ENCODE measurements around the gene MRPL9. TPM values are rescaled to one million over a fixed set of nuclear protein-coding genes. Genes with fewer than 3 reads are reported as not detected.

The MRPL9 gene
- total and polyA plus RNA-seq, 4 donors, result 59.1 to 91.3 (median 86.5) TPM

GRCh38 chr1:151723726-151724370, 39.4 kb downstream of the MRPL9 start:
- Histone ChIP-seq H3K27me3 (ENCODE audit: control insufficient read depth, insufficient read depth, low read length) (peaks cover 12% of the 10 kb centered on the region), H3K4me3 (ENCODE audit: low read depth, low read length) (no peak overlapping the region), H3K36me3 (ENCODE audit: control insufficient read depth, insufficient read depth, low read length) (no peaks in the 10 kb centered on the region), H3K9me3 (ENCODE audit: control insufficient read depth, insufficient read depth, low read length) (no peaks in the 10 kb centered on the region), H3K4me1 (ENCODE audit: control insufficient read depth, insufficient read depth, low read length) (peaks cover 18% of the 10 kb centered on the region), H3K27ac (ENCODE audit: low read depth, low read length) (no peak overlapping the region)
- DNase-seq (ENCODE audit: low read depth in 4 of 6, low spot score in 6 of 6), result no peak
- no CpG with 5 or more reads among the region's 3 CpGs for WGBS (ENCODE audit: insufficient coverage)

GRCh38 chr1:151721788-151722510, 41.3 kb downstream of the MRPL9 start:
- no peaks in the 10 kb centered on the region for H3K9me3 ChIP-seq (ENCODE audit: control insufficient read depth, insufficient read depth, low read length)
- no peaks in the 10 kb centered on the region for H3K36me3 ChIP-seq (ENCODE audit: control insufficient read depth, insufficient read depth, low read length)
- H3K27me3 ChIP-seq (ENCODE audit: control insufficient read depth, insufficient read depth, low read length), result peaks cover 18% of the 10 kb centered on the region
- peak overlapping the region; percentile 44 for H3K4me3 ChIP-seq (ENCODE audit: low read depth, low read length)
- H3K4me1 ChIP-seq (ENCODE audit: control insufficient read depth, insufficient read depth, low read length), result peaks cover 27% of the 10 kb centered on the region
- no peak overlapping the region for H3K27ac ChIP-seq (ENCODE audit: low read depth, low read length)
- 13% methylated on average over 11 of the region's 17 CpGs for WGBS (ENCODE audit: insufficient coverage)
- DNase-seq (ENCODE audit: low read depth in 4 of 6, low spot score in 6 of 6), result peak in 1 of 6 donors; percentile 44

- Histone ChIP-seq H3K27me3 (ENCODE audit: control insufficient read depth, insufficient read depth, low read length) (peaks cover 18% of the 10 kb centered on the region), H3K4me3 (ENCODE audit: low read depth, low read length) (peak within 1 kb of the TSS; percentile 44), H3K27ac (ENCODE audit: low read depth, low read length) (peak within 1 kb of the TSS; percentile 45), H3K36me3 (ENCODE audit: control insufficient read depth, insufficient read depth, low read length) (no peaks in the 10 kb centered on the region), H3K9me3 (ENCODE audit: control insufficient read depth, insufficient read depth, low read length) (no peaks in the 10 kb centered on the region), H3K4me1 (ENCODE audit: control insufficient read depth, insufficient read depth, low read length) (peaks cover 30% of the 10 kb centered on the region)
- peak in 2 of 6 donors; percentile 76 to 85 for DNase-seq (ENCODE audit: low read depth in 4 of 6, low spot score in 6 of 6)
- 1% methylated on average over 38 of the region's 44 CpGs for WGBS (ENCODE audit: insufficient coverage)
Observed at GRCh38 chr1:151720974-151721787, 42.1 kb downstream of the MRPL9 start, which contains the start of gene RIIAD1. Gene RIIAD1 (plus strand): TSS chr1:151721522. CDS start chr1:151721537, 15 bp downstream.

DNA sequence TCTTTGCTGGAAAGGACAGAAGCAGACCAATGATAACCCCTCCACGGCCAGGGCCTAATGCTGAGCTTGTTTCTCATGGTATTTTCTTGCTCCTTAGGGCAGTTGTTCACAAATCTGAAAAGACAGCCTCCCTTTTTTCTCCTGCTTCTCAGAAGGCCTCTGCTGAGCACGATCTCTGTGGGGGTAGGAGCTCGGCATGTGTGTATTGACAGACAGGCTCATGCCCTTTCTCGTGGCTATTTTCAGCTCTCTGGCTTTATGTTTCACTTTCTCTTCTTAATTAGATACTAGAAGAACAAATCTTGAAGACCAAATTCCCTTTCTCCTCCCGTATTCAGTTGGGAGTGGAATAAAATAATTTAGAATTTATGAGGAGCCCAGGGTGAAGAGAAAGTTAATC, 42.7 kb downstream of the MRPL9 start:
- Histone ChIP-seq H3K4me3 (ENCODE audit: low read depth, low read length) (peak overlapping the region; percentile 4), H3K27me3 (ENCODE audit: control insufficient read depth, insufficient read depth, low read length) (peaks cover 18% of the 10 kb centered on the region), H3K36me3 (ENCODE audit: control insufficient read depth, insufficient read depth, low read length) (no peaks in the 10 kb centered on the region), H3K27ac (ENCODE audit: low read depth, low read length) (peak overlapping the region; percentile 45), H3K4me1 (ENCODE audit: control insufficient read depth, insufficient read depth, low read length) (peaks cover 37% of the 10 kb centered on the region), H3K9me3 (ENCODE audit: control insufficient read depth, insufficient read depth, low read length) (no peaks in the 10 kb centered on the region)
- WGBS (ENCODE audit: insufficient coverage), result no CpG with 5 or more reads among the region's 5 CpGs
- DNase-seq (ENCODE audit: low read depth in 4 of 6, low spot score in 6 of 6), result no peak

DNA sequence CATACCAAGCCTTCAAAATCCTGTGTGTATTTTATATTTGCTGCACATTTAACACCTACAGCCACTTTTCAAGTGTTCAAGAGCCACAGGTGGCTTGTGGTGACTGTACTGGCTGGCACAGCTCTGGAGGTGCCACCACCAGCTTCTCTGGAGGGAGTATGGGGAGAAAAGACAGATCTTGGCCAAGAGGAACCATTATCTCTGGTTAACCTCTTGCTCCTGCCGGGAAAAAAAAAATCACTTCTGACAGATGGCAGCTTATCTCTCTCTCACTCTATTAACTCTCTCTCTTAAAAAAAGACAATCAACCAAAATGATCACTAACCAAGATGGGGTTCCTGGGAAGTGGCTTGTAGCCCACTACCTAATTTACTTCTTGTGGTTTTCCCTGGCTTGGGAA, 43.2 kb downstream of the MRPL9 start:
- Histone ChIP-seq H3K27ac (ENCODE audit: low read depth, low read length) (no peak overlapping the region), H3K4me1 (ENCODE audit: control insufficient read depth, insufficient read depth, low read length) (peaks cover 40% of the 10 kb centered on the region), H3K4me3 (ENCODE audit: low read depth, low read length) (no peak overlapping the region), H3K27me3 (ENCODE audit: control insufficient read depth, insufficient read depth, low read length) (peaks cover 18% of the 10 kb centered on the region), H3K9me3 (ENCODE audit: control insufficient read depth, insufficient read depth, low read length) (no peaks in the 10 kb centered on the region), H3K36me3 (ENCODE audit: control insufficient read depth, insufficient read depth, low read length) (no peaks in the 10 kb centered on the region)
- WGBS (ENCODE audit: insufficient coverage), result no CpG with 5 or more reads among the region's 1 CpG
- no peak for DNase-seq (ENCODE audit: low read depth in 4 of 6, low spot score in 6 of 6)

DNA sequence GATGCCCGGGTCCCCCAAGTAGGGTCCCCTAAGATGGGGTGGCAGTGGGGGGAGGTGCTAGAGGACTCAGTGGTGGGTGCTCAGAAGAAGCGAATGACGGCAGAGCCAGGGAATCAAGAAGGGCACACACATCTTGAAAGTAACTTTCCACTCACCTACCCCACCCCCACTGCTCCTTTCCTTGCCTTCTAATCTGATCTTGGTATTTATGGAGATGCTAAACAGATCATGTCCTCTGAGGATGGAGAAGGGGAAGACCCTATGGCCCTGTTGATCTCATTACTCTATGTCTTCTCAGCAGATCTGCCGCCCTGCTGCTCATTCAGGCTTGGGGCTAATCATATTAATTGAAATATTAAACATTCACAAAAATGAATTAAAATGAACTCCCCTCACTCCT, 44.6 kb downstream of the MRPL9 start:
- Histone ChIP-seq H3K36me3 (ENCODE audit: control insufficient read depth, insufficient read depth, low read length) (peaks cover 4% of the 10 kb centered on the region), H3K27me3 (ENCODE audit: control insufficient read depth, insufficient read depth, low read length) (peaks cover 18% of the 10 kb centered on the region), H3K27ac (ENCODE audit: low read depth, low read length) (no peak overlapping the region), H3K4me3 (ENCODE audit: low read depth, low read length) (no peak overlapping the region), H3K4me1 (ENCODE audit: control insufficient read depth, insufficient read depth, low read length) (peaks cover 52% of the 10 kb centered on the region), H3K9me3 (ENCODE audit: control insufficient read depth, insufficient read depth, low read length) (no peaks in the 10 kb centered on the region)
- WGBS (ENCODE audit: insufficient coverage), result no CpG with 5 or more reads among the region's 4 CpGs
- DNase-seq (ENCODE audit: low read depth in 4 of 6, low spot score in 6 of 6), result no peak

DNA sequence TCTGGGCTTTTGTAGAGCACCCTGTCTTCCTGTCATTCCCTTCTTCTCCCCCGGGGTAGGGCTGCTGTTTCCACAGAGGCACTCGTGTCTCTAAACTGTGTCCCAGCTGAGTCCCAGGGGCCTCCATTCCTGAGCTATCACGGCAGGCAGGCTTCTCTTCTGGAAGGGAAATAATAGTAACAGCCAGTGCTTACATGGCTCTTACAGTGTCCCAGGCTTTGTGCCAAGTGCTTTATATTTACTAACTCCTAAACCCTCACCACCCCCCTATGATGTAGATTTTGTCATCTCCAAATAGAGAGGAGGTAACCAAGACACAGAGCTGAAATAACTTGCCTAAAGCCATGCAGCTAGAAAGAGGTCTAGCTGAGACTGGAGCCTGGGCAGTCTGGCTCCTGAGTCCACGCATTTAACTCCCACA, 45.3 kb downstream of the MRPL9 start:
- Histone ChIP-seq H3K27ac (ENCODE audit: low read depth, low read length) (no peak overlapping the region), H3K9me3 (ENCODE audit: control insufficient read depth, insufficient read depth, low read length) (no peaks in the 10 kb centered on the region), H3K4me1 (ENCODE audit: control insufficient read depth, insufficient read depth, low read length) (peaks cover 58% of the 10 kb centered on the region), H3K4me3 (ENCODE audit: low read depth, low read length) (no peak overlapping the region), H3K27me3 (ENCODE audit: control insufficient read depth, insufficient read depth, low read length) (peaks cover 16% of the 10 kb centered on the region), H3K36me3 (ENCODE audit: control insufficient read depth, insufficient read depth, low read length) (peaks cover 4% of the 10 kb centered on the region)
- no peak for DNase-seq (ENCODE audit: low read depth in 4 of 6, low spot score in 6 of 6)
- 20% methylated on average over 2 of the region's 4 CpGs for WGBS (ENCODE audit: insufficient coverage)

GRCh38 chr1:151716771-151717631, 46.3 kb downstream of the MRPL9 start, which contains the start of gene CELF3:
Gene CELF3 (minus strand): TSS chr1:151716803. CDS start chr1:151716020, 783 bp downstream.
- H3K4me3 ChIP-seq (ENCODE audit: low read depth, low read length), result peak within 1 kb of the TSS; percentile 40
- peaks cover 66% of the 10 kb centered on the region for H3K4me1 ChIP-seq (ENCODE audit: control insufficient read depth, insufficient read depth, low read length)
- peak; percentile 71 to 99 (median 84) for DNase-seq (ENCODE audit: low read depth in 4 of 6, low spot score in 6 of 6)
- peaks cover 10% of the 10 kb centered on the region for H3K27me3 ChIP-seq (ENCODE audit: control insufficient read depth, insufficient read depth, low read length)
- H3K9me3 ChIP-seq (ENCODE audit: control insufficient read depth, insufficient read depth, low read length), result no peaks in the 10 kb centered on the region
- peak within 1 kb of the TSS; percentile 52 for H3K27ac ChIP-seq (ENCODE audit: low read depth, low read length)
- 0% methylated on average over 17 of the region's 27 CpGs for WGBS (ENCODE audit: insufficient coverage)
- H3K36me3 ChIP-seq (ENCODE audit: control insufficient read depth, insufficient read depth, low read length), result peaks cover 10% of the 10 kb centered on the region

- no peak overlapping the region for H3K27ac ChIP-seq (ENCODE audit: low read depth, low read length)
- 0% methylated on average over 5 of the region's 11 CpGs for WGBS (ENCODE audit: insufficient coverage)
Observed at GRCh38 chr1:151716405-151716762, 46.9 kb downstream of the MRPL9 start.

More at GRCh38 chr1:151716405-151716762, 46.9 kb downstream of the MRPL9 start:
- H3K36me3 ChIP-seq (ENCODE audit: control insufficient read depth, insufficient read depth, low read length), result peaks cover 14% of the 10 kb centered on the region
- peak overlapping the region; percentile 40 for H3K4me3 ChIP-seq (ENCODE audit: low read depth, low read length)
- no peak for DNase-seq (ENCODE audit: low read depth in 4 of 6, low spot score in 6 of 6)
- H3K27me3 ChIP-seq (ENCODE audit: control insufficient read depth, insufficient read depth, low read length), result peaks cover 7% of the 10 kb centered on the region
- no peaks in the 10 kb centered on the region for H3K9me3 ChIP-seq (ENCODE audit: control insufficient read depth, insufficient read depth, low read length)
- peaks cover 67% of the 10 kb centered on the region for H3K4me1 ChIP-seq (ENCODE audit: control insufficient read depth, insufficient read depth, low read length)
